PC-3 (cell line): ENCODE data around the gene PUS10.

ENCODE experiments used
- CTCF ChIP-seq: fragments of 300-600 bp; sonication (generic); conservative IDR thresholded peaks from 2 replicates; pipeline ENCODE4 v1.5.1; 2017; ENCODE audit warnings: antibody characterized with exemption, low read depth, mild to moderate bottlenecking, low read length
- EZH2 ChIP-seq: fragments of 300-600 bp; sonication (generic); IDR thresholded peaks from one replicate; pipeline ENCODE4 v1.6.1; 2017; ENCODE audit warnings: antibody characterized with exemption, mild to moderate bottlenecking, low read length; ENCODE audit not compliant: unreplicated experiment

DNA sequence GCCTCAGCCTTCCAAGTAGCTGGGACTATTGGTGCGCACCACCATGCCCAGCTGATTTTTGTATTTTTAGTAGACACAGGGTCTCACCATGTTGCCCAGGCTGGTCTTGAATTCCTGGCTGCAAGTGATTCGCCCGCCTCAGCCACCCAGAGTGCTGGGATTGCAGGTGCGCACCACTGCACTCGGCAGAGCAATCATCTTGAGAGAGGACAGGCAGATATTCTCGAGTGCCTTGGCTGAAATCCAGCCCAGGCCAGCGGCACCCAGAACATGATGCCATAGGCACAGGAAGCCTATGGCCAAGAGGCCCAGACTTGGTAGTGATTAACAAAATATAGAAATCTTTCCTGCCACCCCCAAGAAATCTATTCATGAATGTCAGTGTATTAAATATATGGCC is 58.6 kb downstream of the PUS10 start:
- TF ChIP-seq CTCF: no peak
- no peak for TF ChIP-seq EZH2
